T follicular helper cell (primary cell): ENCODE results near the gene CCDC33.

Experiments used
- DNase-seq: peaks from one replicate; pipeline ENCODE4 v3.0.0-alpha.2; 2020; ENCODE audit warnings: low read depth

Gene CCDC33

GRCh38 chr15:74362482-74362881 is 126.4 kb downstream of the CCDC33 start:
- no peak for DNase-seq

- DNase-seq, result no peak
These were observed 128.9 kb downstream of the CCDC33 start for GRCh38 chr15:74364936-74365597.

GRCh38 chr15:74365598-74366445 is 129.7 kb downstream of the CCDC33 start:
- DNase-seq, result no peak

GRCh38 chr15:74367296-74367854 is 131.2 kb downstream of the CCDC33 start, which contains the start of gene CYP11A1:
TSS of gene CYP11A1 (minus strand) at chr15:74367646. CDS start at chr15:74367585, 61 bp downstream.
- DNase-seq, result no peak

- DNase-seq, result no peak
These were observed 132.0 kb downstream of the CCDC33 start for GRCh38 chr15:74368121-74368520.

GRCh38 chr15:74369084-74369745 is 133.1 kb downstream of the CCDC33 start:
- no peak for DNase-seq

GRCh38 chr15:74369756-74370155 is 133.6 kb downstream of the CCDC33 start:
- no peak for DNase-seq

- no peak for DNase-seq
These were observed 134.3 kb downstream of the CCDC33 start for GRCh38 chr15:74370471-74370870.

GRCh38 chr15:74373056-74373650 is 137.0 kb downstream of the CCDC33 start:
- no peak for DNase-seq

- peak; percentile 92 for DNase-seq
These were observed 137.9 kb downstream of the CCDC33 start for GRCh38 chr15:74373731-74374647.

GRCh38 chr15:74374648-74375302 is 138.6 kb downstream of the CCDC33 start:
- peak; percentile 10 for DNase-seq

GRCh38 chr15:74375303-74375693 is 139.2 kb downstream of the CCDC33 start:
- peak; percentile 71 for DNase-seq

- no peak for DNase-seq
These were observed 140.1 kb downstream of the CCDC33 start for GRCh38 chr15:74376226-74376625.

- no peak for DNase-seq
These were observed 140.9 kb downstream of the CCDC33 start for GRCh38 chr15:74376825-74377581.

- DNase-seq, result no peak
These were observed 142.0 kb downstream of the CCDC33 start for GRCh38 chr15:74377831-74378766.

GRCh38 chr15:74378848-74379247 is 142.7 kb downstream of the CCDC33 start:
- DNase-seq, result no peak

GRCh38 chr15:74380361-74381189 is 144.4 kb downstream of the CCDC33 start:
- no peak for DNase-seq

- no peak for DNase-seq
These were observed 145.0 kb downstream of the CCDC33 start for GRCh38 chr15:74381190-74381453.
